PFSK-1 (cell line): Measurements from ENCODE around the gene JMJD4.

Experiments used
- FOXP2 ChIP-seq: optimal IDR thresholded peaks from 2 replicates; pipeline ENCODE3; 2011; ENCODE audit warnings: borderline replicate concordance, control low read depth, inconsistent platforms; ENCODE audit not compliant: insufficient read depth; ENCODE audit errors: extremely low read length, extremely low read depth
- POLR2AphosphoS5 ChIP-seq: IDR thresholded peaks from 2 replicates; pipeline ENCODE4 v1.6.1; 2012; ENCODE audit warnings: low read depth, mild to moderate bottlenecking, control low read depth, low read length, moderate library complexity
- SIN3A ChIP-seq: IDR thresholded peaks from 2 replicates; pipeline ENCODE4 v1.6.1; 2012; ENCODE audit warnings: mild to moderate bottlenecking, low read length, moderate library complexity, borderline replicate concordance; ENCODE audit not compliant: insufficient read depth
- TAF1 ChIP-seq: IDR thresholded peaks from 2 replicates; pipeline ENCODE4 v1.6.1; 2012; ENCODE audit warnings: low read length, control low read depth, borderline replicate concordance; ENCODE audit not compliant: insufficient read depth
- TF ChIP-seq, protein P1 (sequence below), 2 experiments: IDR thresholded peaks; 2 replicates each; pipeline versions ENCODE4 v1.6.1 to v1.8.0; 2011 to 2012; ENCODE audit warnings: low read depth in 2 of 2, low read length in 2 of 2, control low read depth in 1 of 2, inconsistent platforms in 1 of 2, mild to moderate bottlenecking in 1 of 2, moderate library complexity in 1 of 2; ENCODE audit not compliant: insufficient read depth in 1 of 2

The JMJD4 gene

DNA sequence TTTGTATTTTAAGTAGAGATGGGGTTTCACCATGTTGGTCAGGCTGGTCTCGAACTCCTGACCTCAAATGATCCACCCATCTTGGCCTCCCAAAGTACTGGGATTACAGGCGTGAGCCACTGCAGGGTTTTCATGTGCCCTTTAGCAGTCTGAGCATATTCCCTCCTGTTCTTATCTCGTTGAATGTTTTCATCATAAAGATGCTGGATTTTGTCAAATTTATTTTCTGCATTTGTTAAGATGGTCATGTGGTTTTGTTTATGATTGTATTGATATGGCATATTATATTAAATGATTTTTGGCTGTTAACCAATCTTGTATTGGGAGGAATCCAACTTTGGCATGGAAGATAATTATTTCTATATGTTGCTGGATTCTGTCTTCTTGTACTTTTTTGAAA lies 8.8 kb downstream of the JMJD4 start:
- no peak for TF ChIP-seq POLR2AphosphoS5
- no peak for TF ChIP-seq FOXP2
- TF ChIP-seq, protein P1, sequence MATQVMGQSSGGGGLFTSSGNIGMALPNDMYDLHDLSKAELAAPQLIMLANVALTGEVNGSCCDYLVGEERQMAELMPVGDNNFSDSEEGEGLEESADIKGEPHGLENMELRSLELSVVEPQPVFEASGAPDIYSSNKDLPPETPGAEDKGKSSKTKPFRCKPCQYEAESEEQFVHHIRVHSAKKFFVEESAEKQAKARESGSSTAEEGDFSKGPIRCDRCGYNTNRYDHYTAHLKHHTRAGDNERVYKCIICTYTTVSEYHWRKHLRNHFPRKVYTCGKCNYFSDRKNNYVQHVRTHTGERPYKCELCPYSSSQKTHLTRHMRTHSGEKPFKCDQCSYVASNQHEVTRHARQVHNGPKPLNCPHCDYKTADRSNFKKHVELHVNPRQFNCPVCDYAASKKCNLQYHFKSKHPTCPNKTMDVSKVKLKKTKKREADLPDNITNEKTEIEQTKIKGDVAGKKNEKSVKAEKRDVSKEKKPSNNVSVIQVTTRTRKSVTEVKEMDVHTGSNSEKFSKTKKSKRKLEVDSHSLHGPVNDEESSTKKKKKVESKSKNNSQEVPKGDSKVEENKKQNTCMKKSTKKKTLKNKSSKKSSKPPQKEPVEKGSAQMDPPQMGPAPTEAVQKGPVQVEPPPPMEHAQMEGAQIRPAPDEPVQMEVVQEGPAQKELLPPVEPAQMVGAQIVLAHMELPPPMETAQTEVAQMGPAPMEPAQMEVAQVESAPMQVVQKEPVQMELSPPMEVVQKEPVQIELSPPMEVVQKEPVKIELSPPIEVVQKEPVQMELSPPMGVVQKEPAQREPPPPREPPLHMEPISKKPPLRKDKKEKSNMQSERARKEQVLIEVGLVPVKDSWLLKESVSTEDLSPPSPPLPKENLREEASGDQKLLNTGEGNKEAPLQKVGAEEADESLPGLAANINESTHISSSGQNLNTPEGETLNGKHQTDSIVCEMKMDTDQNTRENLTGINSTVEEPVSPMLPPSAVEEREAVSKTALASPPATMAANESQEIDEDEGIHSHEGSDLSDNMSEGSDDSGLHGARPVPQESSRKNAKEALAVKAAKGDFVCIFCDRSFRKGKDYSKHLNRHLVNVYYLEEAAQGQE (IDR thresholded peaks at IDR 0.05; ENCODE audit: insufficient read depth in 1 of 2, low read depth in 2 of 2, low read length in 2 of 2) = no peak
- TF ChIP-seq TAF1 = no peak
- no peak for TF ChIP-seq SIN3A

DNA sequence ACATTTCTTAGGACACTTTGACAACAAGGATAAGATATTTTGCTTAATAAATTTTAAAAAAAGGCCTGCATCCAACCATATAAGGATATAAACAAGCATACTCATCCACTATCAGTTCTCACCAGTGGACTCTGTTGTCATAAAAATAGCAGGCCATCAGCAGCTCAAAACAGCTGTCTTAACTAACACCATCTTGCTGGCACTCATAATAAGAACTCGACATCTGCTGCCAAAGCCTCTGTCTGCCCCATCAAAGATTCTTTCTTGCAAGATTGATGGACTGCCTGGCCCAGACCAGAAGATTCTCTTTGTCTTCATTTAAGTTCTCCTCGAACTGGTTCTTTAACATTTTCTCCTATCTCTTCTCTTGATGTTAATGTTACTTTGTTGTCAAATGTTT lies 10.1 kb downstream of the JMJD4 start:
- TF ChIP-seq TAF1 (no peak), FOXP2 (no peak), POLR2AphosphoS5 (no peak), SIN3A (no peak)
- TF ChIP-seq, protein P1 (IDR thresholded peaks at IDR 0.05; ENCODE audit: insufficient read depth in 1 of 2, low read depth in 2 of 2, low read length in 2 of 2) = no peak

DNA sequence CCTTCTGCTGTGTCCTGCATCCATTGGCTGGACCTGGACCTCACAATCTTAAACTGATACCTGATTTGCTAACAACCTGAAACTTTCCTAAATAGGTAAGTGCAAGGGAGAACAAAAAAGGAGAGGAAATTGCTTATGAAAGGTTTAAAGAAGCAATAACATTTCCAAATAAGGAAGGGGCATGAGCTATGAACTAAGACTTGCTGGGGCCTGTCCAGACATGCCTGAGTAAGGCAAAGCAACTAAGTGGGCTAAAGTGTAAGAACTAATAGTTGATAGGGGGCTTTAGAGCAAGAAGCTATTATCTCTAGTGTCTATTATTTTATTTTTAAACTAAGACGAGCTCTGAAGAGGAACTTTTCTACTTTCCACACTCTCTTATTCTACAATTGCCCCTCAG lies 11.6 kb downstream of the JMJD4 start:
- TF ChIP-seq TAF1 (no peak), SIN3A (no peak), POLR2AphosphoS5 (no peak), FOXP2 (no peak)
- TF ChIP-seq, protein P1 (IDR thresholded peaks at IDR 0.05; ENCODE audit: insufficient read depth in 1 of 2, low read depth in 2 of 2, low read length in 2 of 2) = no peak

DNA sequence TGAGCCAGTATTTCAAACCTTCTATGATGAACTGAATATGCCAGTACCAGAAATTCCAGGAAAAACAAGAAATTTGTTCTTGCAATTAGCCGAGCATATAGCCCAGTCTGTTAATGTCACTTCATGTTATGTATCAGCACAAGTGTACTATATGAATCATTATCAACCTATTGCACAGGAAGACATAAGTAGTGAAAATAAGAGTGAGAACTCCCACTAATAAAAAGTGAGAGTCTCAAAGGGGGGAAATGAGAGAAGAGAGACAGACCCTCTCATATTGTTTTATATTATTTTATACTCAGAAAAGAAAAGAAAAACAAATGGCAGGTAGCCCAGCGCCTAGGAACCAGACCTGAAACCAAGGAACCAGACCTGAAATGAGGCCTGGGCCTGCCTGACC lies 16.2 kb downstream of the JMJD4 start:
- TF ChIP-seq, protein P1 (IDR thresholded peaks at IDR 0.05; ENCODE audit: insufficient read depth in 1 of 2, low read depth in 2 of 2, low read length in 2 of 2) = no peak
- TF ChIP-seq FOXP2 (no peak), POLR2AphosphoS5 (no peak), SIN3A (no peak), TAF1 (no peak)

DNA sequence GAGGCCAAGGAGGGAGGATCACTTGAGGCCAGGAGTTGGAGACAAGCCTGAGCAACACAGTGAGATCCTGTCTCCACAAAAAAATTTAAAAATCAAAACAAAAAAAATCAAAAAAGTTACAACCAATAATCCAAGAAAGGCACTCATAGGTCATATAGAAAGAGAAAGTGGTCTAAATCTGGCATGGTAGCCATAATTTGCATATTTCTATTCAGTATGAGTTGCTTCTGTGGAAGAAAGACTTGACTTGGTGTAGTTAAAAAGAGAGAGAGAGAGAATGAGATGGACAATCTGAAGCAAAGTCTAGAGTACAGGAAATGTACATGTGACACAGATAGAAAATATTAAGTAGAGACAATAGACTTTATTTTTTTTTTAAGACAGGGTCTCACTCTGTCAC lies 22.5 kb downstream of the JMJD4 start:
- TF ChIP-seq FOXP2 (no peak), SIN3A (no peak), TAF1 (no peak)
- TF ChIP-seq, protein P1 (IDR thresholded peaks at IDR 0.05; ENCODE audit: insufficient read depth in 1 of 2, low read depth in 2 of 2, low read length in 2 of 2) = no peak
